ENCODE data around the gene CD82.
"Not testable (repeated sequence)": the region's sequence is repeated elsewhere in the genome, so short reads cannot be mapped to it uniquely, and the experiment has no call there.

The CD82 gene

DNA sequence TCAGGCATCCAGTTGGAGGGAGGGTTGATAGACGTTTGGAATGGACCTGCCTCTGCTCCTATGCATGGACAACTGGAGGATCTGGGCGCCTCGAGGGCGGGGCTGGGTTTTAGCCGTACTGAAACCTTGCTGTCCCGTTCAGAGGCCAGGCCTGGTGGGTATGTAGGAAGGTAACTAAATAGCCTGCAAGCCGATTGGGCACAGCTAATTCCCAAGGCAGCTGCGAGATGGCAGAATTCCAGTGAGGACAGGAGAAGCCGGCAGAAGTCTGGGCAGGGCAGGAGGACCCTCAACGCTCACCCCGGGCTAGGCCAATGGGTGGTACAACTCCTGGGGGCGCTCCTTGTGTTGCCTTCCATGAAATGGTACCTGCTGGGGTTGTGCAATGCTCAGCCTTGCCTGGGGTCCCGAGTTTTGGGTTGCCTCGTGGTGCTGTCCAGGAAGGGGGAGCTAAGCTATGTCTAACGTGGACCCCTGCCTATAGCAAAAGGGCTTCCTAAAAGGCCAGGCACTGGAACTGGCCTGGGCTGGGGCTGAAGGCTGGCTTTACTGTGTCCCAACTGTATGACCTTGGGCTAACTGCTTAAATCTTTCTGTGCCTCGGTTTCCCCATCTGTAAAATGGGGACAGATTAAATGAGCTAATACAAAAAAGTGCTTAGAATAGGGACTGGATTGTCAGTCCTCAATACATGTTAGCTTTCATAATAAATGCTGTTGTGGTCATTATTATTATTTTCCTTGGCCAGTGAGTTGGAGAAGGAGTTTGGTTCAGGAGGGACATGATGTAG, 30.1 kb upstream of the CD82 start:
- no peak for DNase-seq

DNA sequence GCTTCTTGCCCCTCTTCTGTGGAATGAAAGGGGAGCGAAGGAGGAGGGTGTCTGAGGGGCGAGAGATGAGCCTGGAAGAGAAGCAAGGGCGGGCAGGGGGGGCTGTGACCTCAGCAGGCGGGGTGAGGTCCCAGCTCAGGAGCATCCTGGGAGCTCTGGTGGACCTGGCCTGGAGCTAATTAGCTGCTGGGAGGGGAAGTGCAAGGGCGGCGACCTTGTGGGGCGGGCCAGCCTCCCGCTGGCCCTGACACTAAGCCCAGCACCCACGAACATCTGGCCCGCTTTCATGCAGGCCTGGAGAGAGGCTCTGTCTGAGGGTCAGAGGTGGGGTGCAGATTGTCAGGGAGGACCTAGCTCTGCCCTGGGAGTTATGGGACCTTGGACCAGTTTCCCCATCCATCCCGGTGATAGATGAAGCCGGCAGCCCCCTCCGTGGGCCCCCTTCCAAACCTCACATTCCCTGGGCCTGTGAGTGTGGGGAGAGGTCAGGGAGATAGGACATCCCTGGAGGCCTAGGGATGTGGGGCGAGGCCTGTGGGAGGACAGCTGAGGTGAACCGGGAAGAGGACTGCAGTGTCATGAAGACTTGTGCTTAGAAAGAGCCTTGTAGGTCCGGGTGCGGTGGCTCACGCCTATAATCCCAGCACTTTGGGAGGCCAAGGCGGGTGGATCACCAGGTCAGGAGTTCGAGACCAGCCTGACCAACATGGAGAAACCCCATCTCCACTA, 28.5 kb upstream of the CD82 start:
- DNase-seq: no peak

DNA sequence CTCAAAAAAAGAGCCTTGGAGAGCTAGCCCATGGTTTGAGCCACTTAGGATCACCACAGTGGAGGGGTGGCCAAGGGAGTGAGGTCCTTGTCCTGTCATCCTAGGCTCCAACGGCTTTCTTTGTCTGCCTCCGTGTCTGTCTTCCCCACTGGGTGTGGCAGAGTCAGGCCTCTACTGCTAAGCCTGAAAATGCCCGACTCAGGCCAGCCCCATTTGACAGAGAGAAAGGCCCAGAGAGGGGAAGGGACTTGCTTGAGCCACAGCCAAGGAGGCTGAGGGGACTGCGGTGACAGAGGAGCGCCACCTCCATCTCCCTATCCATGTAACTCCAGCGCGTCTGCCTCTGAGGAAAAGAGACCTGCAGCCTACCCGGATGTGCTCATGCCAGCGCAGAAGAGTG, 27.8 kb upstream of the CD82 start:
- no peak for DNase-seq

DNA sequence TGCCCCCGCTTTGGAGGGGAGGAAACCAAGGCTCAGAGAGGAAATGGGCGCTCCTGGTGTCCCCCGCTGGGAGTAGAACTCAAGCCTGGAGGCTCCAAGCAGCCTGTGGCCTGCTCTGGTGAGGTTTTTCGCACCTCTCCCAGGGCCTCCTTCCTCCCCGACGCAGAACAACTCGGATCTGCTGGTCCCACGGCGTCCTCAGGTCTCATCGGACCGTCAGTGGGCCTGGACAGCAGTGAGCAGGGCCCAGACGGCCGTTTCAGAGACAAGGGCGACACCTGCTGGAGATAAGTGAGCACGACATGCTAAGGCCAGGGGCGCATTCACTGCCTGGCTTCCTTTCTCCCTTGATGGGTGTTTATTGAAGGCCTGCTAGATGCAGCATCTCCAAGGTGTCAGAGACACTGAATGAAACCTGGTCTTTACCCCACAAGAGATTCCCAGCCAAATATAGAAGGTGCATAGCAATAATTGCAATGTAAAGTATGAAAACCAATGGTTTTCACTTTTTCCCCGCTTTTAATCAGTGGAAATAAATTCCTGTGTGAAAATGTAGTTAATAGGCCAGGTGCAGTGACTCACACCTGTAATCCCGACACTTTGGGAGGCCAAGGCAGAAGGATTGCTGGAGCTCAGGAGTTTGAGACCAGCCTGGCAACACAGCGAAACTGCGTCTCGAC, 26.9 kb upstream of the CD82 start:
- peak; percentile 82 to 86 for DNase-seq

DNA sequence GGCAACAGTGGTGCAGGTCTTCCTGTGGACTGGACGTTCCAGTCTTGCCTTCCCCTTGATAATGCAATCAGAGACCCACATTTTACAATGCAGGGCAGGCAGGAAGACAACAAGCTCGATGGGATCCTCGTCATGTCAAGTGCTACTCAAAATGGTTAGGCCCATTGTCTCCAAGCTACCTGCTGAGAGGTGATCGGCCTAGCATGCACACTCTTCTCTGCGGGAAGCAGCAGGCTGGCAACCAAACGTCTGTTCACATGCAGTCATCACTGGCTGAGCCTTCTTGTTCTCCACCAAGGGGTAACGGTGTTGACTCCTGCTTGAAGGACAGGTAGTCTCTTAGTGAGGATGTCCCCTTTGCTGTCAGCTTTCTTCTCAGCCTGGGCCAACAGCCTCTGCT, 25.5 kb upstream of the CD82 start:
- no peak for DNase-seq

DNA sequence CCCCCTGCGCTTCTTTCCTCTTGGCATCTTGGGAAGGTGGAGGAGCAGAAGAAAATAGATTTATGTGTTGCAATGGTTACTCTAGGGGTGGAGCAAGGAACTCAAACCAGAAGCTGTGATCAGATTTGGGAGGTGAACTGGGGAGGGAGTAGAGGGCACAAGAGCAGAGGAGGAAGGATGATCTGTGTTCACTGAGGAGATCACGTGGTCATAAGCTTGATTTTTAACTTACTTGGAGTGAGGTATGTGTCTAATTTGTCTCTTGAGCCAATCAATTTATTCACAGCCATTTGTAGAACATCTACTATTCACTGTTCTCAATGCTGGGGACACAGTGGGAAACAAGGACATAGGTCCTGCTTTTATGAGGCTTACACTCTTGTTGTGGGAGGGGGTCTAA, 24.8 kb upstream of the CD82 start:
- DNase-seq: no peak

DNA sequence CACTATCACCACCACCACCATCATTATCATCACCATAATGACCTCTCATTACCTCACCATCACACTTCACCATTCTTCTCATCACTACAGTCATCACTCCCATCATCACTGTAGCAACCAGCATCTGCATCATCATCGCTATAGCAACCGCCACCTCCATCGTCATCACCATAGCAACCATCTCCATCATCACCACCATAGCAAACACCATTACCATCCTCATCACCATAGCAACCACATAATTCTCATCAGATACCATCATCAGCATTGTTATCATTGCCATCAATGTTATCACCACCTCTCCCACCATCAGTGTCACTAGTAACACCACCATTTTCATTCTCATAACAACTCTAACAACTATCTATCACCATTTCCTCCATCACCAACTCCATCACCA, 23.1 kb upstream of the CD82 start:
- no peak for DNase-seq

DNA sequence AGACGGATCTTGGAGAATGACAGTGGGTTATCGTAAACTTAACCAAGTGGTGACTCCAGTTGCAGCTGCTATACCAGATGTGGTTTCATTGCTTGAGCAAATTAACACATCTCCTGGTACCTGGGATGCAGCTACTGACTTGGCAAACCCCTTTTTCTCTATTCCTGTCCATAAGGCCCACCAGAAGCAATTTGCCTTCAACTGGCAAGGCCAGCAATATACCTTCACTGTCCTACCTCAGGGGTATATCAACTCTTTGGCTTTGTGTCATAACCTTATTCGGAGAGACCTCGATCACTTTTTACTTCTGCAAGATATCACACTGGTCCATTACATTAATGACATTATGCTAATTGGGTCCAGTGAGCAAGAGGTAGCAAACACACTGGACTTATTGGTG, 18.5 kb upstream of the CD82 start:
- not testable (repeated sequence) for DNase-seq

DNA sequence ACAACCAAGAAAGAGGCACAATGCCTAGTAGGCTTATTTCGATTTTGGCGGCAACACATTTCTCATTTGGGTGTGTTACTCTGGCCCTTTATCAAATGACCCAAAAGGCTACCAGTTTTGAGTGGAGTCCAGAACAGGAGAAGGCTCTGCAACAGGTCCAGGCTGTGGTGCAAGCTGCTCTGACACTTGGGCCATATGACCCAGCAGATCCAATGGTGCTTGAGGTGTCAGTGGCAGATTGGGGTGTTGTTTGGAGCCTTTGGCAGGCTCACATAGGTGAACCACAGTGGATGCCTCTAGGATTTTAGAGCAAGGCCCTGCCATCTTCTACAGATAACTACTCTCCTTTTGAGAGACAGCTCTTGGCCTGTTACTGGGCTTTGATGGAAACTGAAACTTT, 17.9 kb upstream of the CD82 start:
- DNase-seq: not testable (repeated sequence)

DNA sequence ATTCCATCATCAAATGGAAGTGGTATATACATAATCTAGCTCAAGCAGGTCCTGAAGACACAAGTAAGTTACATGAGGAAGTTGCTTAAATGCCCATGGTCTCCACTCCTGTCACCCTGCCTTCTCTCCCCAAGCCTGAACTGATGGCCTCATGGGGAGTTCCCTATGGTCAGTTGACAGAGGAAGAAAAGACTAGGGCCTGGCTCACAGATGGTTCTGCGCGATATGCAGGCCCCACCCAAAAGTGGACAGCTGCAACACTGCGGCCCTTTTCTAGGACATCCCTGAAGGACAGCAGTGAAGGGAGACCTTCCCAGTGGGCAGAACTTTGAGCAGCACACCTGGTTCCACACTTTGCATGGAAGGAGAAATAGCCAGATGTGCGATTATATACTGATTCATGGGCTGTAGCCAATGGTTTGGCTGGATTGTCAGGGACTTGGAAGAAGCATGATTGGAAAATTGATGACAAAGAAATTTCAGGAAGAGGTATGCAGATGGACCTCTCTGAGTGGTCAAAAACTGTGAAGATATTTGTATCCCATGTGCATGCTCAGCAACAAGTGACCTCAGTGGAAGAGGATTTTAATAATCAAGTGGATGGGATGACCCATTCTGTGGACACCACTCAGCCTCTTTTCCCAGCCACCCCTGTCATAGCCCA, 17.3 kb upstream of the CD82 start:
- DNase-seq: no peak

DNA sequence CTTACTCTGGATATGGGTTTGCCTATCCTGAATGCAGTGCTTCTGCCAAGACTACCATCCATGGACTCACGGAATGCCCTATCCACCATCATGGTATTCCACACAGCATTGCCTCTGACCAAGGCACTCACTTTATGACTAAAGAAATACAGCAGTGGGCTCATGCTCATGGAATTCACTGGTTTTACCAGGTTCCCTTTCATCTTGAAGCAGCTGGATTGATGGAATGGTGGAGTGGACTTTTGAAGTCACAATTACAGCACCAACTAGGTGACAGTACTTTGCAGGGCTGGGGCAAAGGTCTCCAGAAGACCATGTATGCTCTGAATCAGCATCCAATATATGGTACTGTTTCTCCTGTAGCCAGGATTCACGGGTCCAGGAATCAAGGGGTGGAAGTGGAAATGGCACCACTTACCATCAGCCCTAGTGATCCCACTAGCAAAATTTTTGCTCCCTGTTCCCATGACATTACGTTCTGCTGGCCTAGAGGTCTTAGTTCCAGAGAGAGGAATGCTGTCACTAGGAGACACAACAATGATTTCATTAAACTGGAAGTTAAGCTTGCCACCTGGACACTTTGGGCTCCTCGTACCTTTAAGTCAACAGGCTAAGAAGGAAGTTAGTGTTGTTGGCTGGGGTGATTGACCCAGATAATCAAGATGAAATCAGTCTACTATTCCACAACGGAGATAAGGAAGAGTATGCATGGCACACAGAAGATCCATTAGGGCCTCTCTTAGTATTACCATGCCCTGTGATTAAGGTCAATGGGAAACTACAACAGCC, 16.3 kb upstream of the CD82 start:
- not testable (repeated sequence) for DNase-seq

DNA sequence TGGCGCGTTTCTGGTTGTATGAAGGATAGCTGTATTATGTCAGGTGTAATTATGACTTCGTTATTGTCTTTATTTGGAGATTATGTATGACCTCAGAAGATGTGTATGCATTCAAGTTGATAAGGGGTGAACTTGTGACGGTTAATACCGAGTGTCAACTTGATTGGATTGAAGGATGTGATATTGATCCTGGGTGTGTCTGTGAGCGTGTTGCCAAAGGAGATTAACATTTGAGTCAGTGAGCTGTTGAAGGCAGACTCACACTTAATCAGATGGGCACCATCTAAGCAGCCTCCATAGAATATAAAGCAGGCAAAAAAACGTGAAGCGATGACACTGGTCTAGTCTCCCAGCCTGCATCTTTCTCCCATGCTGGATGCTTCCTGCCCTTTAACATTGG, 15.3 kb upstream of the CD82 start:
- no peak for DNase-seq

DNA sequence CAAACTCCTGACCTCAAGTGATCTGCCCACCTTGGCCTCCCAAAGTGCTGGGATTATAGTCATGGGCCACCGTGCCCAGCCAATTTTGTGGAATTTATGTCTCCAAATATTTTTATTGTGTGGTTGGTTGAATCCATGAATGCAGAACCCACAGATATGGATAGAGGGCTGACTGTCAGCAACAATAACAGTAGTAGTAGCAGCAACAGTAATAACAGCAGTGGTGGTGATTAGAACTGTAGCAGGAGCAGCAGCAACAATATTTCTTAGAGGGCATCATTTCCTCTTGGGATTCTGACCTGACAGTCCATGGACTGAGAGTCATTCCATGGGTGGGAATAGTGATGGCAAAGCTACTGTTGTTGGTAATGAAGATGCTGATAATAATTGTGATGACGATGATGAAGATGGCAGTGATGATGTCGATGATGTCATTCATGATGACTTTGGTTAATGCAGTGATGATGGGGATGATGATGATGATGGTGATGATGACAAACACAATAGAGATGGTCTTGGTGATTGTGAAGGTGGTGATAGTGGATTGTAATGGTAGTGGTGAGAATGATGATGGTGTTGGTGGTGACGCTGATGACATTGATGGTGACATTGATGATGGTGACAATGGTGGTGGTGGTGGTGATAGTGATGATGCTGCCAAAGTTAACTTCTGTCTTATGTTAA, 13.9 kb upstream of the CD82 start:
- DNase-seq: no peak

DNA sequence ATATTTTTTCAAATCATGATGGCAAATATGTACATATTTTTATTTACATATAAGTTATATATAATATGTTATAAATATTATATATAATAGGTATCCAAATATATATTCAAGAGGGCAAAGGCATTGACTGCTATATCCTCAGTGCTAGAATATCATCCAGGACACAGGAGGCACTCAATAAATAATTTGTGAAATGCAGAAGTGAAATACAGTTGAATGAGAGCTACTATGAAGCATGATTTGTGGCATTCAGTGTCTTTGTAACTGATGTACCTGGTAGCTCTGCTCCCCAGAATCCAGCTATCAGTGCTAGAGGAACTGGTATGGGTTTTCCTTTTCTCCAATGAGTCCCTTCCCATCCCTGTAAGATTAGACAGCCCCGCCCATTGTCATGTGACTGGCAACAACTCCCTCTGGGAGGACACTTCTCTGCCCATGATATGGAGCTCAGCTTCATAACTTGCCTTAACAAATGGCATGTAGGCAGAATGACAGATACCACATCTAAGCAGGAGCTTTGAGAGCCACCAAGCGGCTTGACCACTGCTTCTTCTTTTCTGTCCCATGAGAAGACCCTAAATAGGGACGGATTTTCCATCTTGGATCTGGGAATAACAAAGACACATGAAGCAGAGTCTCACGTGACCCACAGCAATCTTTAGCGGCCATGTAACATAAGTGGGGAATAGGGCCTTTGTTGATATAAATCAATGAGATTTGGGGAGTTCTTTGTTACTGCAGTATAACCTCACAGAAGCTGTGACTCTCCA, 10.2 kb upstream of the CD82 start:
- DNase-seq: no peak

DNA sequence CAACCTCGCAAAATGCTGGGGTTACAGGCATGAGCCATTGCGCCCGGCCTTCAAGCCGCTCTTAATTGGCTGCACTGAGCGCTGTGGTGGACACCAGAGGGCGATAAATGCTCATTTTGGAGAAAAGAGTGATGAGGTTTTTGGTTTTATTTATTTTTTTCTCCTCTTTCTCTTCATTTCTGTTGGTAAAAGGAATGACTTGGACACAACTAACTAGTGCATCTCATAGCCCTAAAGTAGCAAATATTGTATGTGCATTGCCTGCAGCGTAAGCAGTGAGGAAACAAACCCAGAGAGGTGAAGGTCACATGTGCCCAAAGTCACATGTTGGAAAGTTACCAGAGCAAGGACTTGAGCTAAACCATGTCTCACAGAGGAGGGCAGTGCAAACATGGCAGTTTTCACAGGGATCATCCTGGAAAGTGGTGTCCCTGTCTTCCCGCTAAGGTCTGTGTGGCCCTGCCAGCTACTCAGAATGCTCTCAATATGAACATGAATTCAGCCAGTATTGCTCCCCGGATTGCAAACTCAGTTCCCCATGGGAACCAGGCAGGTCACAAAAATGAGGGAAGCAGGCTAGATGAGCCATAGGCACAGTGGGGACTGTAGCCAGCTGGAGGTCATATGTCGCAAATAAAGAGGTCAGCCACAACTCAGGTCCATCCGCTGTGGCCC, 8.6 kb upstream of the CD82 start:
- peak; percentile 77 for DNase-seq

DNA sequence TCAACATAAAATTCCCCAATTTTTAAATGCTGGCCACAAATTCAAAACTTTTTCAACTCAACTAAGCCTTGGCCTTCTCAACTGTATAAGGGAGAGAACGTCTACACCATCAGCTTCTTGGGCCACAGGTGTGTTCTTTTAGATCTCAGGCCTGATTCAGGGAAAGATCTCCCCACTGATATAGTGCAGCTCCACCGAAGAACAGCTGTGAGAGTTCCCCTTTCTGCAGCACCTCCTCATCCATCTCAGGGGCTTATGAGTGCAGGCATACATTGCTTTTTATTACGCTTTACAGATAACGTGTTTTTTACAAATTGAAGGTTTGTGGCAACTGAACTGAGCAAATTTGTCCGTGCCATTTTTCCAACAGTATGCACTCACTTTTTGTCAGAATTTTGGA, 8.0 kb upstream of the CD82 start:
- no peak for DNase-seq

DNA sequence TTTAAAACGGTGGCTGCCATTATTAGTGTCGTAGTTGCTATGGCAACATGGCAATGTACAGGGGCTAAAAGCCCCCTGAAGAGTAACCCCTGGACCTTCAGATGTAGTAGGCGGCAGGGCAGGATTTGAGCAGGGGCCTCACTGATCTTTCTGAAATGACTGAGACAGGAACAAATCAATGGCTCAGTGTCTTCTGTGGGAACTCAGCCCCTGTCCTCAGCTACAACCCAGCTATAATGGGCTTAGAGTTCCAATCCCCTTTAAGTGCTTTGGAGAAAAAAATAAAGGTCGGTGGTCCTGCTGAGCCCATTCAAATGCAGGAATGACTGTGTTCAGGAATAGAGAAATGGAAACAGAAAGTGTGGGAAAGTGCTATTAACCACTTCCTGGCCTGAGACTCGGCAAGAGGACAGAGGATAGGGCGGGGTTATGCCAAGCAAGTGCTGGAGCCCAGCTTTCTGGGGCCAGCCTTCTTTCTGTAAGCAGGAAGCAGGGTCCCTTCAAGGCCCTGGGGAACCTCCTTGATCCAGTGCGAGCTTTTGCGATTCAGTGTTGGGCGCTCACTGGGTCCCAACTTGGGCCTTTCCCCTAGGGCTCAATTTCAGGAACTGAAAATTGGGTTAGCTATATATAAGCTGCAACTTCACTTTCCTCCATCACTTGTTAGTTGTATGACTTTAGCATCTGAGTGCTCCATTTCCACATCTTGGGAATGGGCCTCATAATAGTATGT, 6.1 kb upstream of the CD82 start:
- DNase-seq: no peak

DNA sequence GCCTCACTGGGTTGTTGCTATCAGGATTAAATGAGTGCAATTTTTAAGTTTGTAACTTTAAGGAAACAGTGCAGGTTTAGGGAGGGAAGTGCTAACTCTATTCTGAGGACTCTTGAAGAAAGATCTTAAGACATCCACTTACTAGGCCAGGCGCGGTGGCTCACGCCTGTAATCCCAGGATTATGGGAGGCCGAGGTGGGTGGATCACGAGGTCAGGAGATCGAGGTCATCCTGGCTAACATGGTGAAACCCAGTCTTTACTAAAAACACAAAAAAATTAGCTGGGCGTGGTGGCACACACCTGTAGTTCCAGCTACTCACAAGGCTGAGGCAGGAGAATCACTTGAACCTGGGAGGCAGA, 5.5 kb upstream of the CD82 start:
- not testable (repeated sequence) for DNase-seq

DNA sequence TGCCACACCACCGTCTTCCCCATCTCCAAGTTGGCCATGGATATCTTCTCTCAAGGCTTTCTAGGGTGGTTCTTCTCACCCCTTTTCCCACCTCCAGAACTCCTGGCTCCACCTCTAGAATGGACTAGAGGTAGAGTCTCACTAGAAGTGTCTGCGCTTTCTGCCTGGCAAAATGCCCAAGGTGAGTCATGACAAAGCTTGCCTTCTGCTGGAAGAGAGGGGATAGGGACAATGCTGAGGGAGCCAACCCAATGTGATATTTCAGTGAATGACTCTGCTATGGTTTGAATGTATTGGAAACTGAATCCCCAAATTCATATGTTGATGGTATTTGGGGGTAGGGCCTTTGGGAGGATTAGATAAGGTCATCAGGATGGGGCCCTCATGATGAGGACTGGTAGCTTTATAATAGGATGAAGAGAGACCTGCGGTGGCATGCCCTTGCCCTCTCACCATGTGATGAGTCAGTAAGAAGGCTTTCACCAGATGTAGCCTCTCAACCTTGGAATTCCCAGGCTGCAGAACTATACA, 4.1 kb upstream of the CD82 start:
- DNase-seq: no peak
